ENCODE data around the gene PSMB5.

Gene PSMB5

DNA sequence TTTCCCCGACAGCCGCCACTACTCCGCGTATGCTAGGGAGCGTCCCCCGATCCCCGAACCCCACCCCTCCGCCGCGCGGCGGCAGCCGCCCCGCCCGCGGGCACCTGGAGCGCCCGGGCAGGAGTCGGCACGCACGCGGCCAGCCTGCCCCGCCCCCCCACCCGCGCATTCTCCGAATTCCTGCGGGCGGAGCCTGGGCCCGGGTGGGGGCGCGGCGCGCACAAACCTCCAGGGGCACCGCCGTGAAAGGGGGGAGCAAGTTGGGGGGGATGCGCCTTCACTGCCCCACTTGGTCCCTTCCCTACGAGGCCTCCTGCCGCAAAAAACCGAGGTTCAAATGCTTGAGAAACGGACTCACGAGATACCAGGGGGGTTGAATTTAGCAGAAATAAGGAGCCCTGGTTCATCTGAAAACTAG lies 54.0 kb downstream of the PSMB5 start (continued):
- TF ChIP-seq ZNF624 (tag by site-specific recombination; IDR thresholded peaks at IDR 0.05) = no peak
- TF ChIP-seq GLIS2 (tag by site-specific recombination; IDR thresholded peaks at IDR 0.05) = peak; percentile 61
- TF ChIP-seq, protein P1, sequence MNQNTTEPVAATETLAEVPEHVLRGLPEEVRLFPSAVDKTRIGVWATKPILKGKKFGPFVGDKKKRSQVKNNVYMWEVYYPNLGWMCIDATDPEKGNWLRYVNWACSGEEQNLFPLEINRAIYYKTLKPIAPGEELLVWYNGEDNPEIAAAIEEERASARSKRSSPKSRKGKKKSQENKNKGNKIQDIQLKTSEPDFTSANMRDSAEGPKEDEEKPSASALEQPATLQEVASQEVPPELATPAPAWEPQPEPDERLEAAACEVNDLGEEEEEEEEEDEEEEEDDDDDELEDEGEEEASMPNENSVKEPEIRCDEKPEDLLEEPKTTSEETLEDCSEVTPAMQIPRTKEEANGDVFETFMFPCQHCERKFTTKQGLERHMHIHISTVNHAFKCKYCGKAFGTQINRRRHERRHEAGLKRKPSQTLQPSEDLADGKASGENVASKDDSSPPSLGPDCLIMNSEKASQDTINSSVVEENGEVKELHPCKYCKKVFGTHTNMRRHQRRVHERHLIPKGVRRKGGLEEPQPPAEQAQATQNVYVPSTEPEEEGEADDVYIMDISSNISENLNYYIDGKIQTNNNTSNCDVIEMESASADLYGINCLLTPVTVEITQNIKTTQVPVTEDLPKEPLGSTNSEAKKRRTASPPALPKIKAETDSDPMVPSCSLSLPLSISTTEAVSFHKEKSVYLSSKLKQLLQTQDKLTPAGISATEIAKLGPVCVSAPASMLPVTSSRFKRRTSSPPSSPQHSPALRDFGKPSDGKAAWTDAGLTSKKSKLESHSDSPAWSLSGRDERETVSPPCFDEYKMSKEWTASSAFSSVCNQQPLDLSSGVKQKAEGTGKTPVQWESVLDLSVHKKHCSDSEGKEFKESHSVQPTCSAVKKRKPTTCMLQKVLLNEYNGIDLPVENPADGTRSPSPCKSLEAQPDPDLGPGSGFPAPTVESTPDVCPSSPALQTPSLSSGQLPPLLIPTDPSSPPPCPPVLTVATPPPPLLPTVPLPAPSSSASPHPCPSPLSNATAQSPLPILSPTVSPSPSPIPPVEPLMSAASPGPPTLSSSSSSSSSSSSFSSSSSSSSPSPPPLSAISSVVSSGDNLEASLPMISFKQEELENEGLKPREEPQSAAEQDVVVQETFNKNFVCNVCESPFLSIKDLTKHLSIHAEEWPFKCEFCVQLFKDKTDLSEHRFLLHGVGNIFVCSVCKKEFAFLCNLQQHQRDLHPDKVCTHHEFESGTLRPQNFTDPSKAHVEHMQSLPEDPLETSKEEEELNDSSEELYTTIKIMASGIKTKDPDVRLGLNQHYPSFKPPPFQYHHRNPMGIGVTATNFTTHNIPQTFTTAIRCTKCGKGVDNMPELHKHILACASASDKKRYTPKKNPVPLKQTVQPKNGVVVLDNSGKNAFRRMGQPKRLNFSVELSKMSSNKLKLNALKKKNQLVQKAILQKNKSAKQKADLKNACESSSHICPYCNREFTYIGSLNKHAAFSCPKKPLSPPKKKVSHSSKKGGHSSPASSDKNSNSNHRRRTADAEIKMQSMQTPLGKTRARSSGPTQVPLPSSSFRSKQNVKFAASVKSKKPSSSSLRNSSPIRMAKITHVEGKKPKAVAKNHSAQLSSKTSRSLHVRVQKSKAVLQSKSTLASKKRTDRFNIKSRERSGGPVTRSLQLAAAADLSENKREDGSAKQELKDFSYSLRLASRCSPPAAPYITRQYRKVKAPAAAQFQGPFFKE (tag by site-specific recombination; IDR thresholded peaks at IDR 0.05; ENCODE audit: borderline replicate concordance) = no peak
- TF ChIP-seq ZNF561 (tag by site-specific recombination; IDR thresholded peaks at IDR 0.05; ENCODE audit: borderline replicate concordance) = no peak
- TF ChIP-seq, protein P2, sequence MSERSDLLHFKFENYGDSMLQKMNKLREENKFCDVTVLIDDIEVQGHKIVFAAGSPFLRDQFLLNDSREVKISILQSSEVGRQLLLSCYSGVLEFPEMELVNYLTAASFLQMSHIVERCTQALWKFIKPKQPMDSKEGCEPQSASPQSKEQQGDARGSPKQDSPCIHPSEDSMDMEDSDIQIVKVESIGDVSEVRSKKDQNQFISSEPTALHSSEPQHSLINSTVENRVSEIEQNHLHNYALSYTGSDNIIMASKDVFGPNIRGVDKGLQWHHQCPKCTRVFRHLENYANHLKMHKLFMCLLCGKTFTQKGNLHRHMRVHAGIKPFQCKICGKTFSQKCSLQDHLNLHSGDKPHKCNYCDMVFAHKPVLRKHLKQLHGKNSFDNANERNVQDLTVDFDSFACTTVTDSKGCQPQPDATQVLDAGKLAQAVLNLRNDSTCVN (tag by site-specific recombination; optimal IDR thresholded peaks at IDR 0.05) = peak; percentile 39
- TF ChIP-seq ZBTB7A (tag by site-specific recombination; IDR thresholded peaks at IDR 0.05; ENCODE audit: low read depth) = 0 out of 2 replicates have a peak, but pooled peaks have one; percentile 40
- no peak for TF ChIP-seq BCL11A (tag by site-specific recombination; IDR thresholded peaks at IDR 0.05; ENCODE audit: low read depth)
- no peak for TF ChIP-seq ZSCAN30 (tag by site-specific recombination; IDR thresholded peaks at IDR 0.05)
- no peak for TF ChIP-seq ZNF777 (tag by site-specific recombination; IDR thresholded peaks at IDR 0.05; ENCODE audit: borderline replicate concordance)
- TF ChIP-seq ZNF211 (tag by site-specific recombination; IDR thresholded peaks at IDR 0.05; ENCODE audit: low read depth) = no peak
- TF ChIP-seq ZNF112 (tag by site-specific recombination; IDR thresholded peaks at IDR 0.05) = no peak
- no peak for TF ChIP-seq ZNF555 (tag by site-specific recombination; conservative IDR thresholded peaks at IDR 0.05)
- no peak for TF ChIP-seq ZNF248 (tag by site-specific recombination; IDR thresholded peaks at IDR 0.05)
- TF ChIP-seq REPIN1 (tag by site-specific recombination; IDR thresholded peaks at IDR 0.05; ENCODE audit: low read depth) = no peak
- TF ChIP-seq ZNF175 (tag by site-specific recombination; IDR thresholded peaks at IDR 0.05) = no peak
- TF ChIP-seq, protein P3, sequence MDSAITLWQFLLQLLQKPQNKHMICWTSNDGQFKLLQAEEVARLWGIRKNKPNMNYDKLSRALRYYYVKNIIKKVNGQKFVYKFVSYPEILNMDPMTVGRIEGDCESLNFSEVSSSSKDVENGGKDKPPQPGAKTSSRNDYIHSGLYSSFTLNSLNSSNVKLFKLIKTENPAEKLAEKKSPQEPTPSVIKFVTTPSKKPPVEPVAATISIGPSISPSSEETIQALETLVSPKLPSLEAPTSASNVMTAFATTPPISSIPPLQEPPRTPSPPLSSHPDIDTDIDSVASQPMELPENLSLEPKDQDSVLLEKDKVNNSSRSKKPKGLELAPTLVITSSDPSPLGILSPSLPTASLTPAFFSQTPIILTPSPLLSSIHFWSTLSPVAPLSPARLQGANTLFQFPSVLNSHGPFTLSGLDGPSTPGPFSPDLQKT (IDR thresholded peaks at IDR 0.05; ENCODE audit: borderline replicate concordance, low read depth, low read length) = no peak
- TF ChIP-seq RBAK (tag by site-specific recombination; IDR thresholded peaks at IDR 0.05) = no peak
- TF ChIP-seq ZNF501 (tag by site-specific recombination; IDR thresholded peaks at IDR 0.05) = no peak
- TF ChIP-seq EGR2 (tag by site-specific recombination; IDR thresholded peaks at IDR 0.05; ENCODE audit: low read depth) = no peak
- no peak for TF ChIP-seq ZNF792 (tag by site-specific recombination; IDR thresholded peaks at IDR 0.05)
- no peak for TF ChIP-seq SALL2 (tag by site-specific recombination; IDR thresholded peaks at IDR 0.05; ENCODE audit: borderline replicate concordance)
- no peak for TF ChIP-seq ZNF140 (tag by site-specific recombination; IDR thresholded peaks at IDR 0.05)
- TF ChIP-seq SP3 (tag by site-specific recombination; IDR thresholded peaks at IDR 0.05) = 0 out of 2 replicates have a peak, but pooled peaks have one; percentile 37
- TF ChIP-seq ZNF366 (tag by site-specific recombination; conservative IDR thresholded peaks at IDR 0.05) = no peak

All from HEK293 (cell line).